ENCODE results near the gene OR5D18. TPM values are rescaled to one million over a fixed set of nuclear protein-coding genes. Genes with fewer than 3 reads are reported as not detected.

OR5D18 gene
- total RNA-seq, result not detected

DNA sequence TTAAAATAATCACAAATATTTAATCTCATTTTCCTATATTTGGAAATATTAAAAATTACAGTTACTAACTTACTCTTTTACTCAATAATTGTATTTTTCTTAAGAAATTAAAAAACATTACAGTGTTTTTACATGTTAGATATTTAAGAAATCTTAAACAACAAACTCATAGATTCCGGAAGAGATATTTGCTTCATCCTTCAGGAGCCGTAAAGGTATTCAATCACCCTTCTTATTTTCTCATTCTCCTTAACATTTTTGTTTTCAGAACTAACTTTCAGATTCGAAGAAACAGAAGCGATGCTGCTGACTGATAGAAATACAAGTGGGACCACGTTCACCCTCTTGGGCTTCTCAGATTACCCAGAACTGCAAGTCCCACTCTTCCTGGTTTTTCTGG lies at the start of gene OR5D18:
OR5D18 (plus strand) TSS at position 301 of the 400 bp plus-strand sequence; CDS start at position 301, 0 bp downstream.
- H3K4me3 ChIP-seq, result no peak within 1 kb of the TSS
- no peaks in the 10 kb centered on the region for H3K4me1 ChIP-seq
- intact Hi-C loops (cut with DNase I; ENCODE audit: low total_unique reads) (no loop called here), in situ Hi-C loops (cut with MboI; ENCODE audit: low sequenced_read_pairs in 4 of 4) (no loop called here)
- no peak for DNase-seq
- no peak for ATAC-seq
- no peaks in the 10 kb centered on the region for H3K27me3 ChIP-seq
- H3K9me3 ChIP-seq, result no peaks in the 10 kb centered on the region
- no peak within 1 kb of the TSS for H3K27ac ChIP-seq
- TF ChIP-seq, protein P1, sequence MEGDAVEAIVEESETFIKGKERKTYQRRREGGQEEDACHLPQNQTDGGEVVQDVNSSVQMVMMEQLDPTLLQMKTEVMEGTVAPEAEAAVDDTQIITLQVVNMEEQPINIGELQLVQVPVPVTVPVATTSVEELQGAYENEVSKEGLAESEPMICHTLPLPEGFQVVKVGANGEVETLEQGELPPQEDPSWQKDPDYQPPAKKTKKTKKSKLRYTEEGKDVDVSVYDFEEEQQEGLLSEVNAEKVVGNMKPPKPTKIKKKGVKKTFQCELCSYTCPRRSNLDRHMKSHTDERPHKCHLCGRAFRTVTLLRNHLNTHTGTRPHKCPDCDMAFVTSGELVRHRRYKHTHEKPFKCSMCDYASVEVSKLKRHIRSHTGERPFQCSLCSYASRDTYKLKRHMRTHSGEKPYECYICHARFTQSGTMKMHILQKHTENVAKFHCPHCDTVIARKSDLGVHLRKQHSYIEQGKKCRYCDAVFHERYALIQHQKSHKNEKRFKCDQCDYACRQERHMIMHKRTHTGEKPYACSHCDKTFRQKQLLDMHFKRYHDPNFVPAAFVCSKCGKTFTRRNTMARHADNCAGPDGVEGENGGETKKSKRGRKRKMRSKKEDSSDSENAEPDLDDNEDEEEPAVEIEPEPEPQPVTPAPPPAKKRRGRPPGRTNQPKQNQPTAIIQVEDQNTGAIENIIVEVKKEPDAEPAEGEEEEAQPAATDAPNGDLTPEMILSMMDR (IDR thresholded peaks at IDR 0.05 in 4 of 5, conservative IDR thresholded peaks at IDR 0.05 in 1 of 5), result no peak
- no peaks in the 10 kb centered on the region for H3K36me3 ChIP-seq

DNA sequence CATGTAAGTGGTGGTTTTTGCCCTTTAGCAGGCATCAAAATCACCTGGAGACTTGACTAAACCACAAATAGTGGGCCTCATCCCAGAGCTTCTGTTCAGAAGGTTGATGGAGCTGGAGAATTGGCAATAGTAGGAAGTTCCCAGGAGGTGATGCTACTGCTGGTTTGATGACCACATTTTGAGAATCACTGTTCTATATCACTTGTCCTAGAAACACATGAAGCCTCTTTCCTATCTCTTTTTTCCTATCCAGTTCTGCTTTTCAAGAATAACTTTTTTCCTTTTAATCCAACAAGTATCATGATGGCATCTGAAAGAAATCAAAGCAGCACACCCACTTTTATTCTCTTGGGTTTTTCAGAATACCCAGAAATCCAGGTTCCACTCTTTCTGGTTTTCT lies 46.3 kb upstream of the OR5D18 start, which contains the start of gene OR5D13:
OR5D13 (plus strand) TSS at position 301 of the 400 bp plus-strand sequence; CDS start at position 301, 0 bp downstream.
- TF ChIP-seq, protein P1 (IDR thresholded peaks at IDR 0.05 in 4 of 5, conservative IDR thresholded peaks at IDR 0.05 in 1 of 5), result no peak
- no peak for TF ChIP-seq POLR2A (IDR thresholded peaks at IDR 0.05)
- no peaks in the 10 kb centered on the region for H3K27me3 ChIP-seq
- DNase-seq, result no peak
- no peak within 1 kb of the TSS for H3K27ac ChIP-seq
- ATAC-seq, result no peak
- no peaks in the 10 kb centered on the region for H3K4me1 ChIP-seq
- intact Hi-C loops (cut with DNase I; ENCODE audit: low total_unique reads), result no loop called here
- H3K4me3 ChIP-seq, result no peak within 1 kb of the TSS
- H3K9me3 ChIP-seq, result no peaks in the 10 kb centered on the region
- no peaks in the 10 kb centered on the region for H3K36me3 ChIP-seq
- in situ Hi-C loops (cut with MboI; ENCODE audit: low sequenced_read_pairs in 4 of 4), result no loop called here

DNA sequence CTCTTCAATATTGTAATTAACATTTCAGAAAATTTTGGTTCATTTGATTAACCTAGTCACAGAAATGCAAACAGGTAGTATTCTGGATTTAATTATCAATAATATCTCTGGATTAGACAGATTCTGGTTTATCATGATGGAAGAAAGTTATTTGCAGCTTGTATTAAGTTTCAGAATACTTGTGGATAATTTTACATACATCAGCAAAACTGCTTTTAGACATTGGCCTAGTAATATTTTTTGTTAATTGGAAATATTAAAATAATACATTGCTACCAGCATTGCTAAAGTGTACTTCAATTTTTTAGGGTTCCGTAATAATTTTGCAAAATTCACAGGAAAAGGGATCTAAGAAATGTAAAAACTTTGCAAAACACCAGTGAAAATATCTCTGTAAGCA lies 27.8 kb upstream of the OR5D18 start:
- H3K9me3 ChIP-seq, result no peaks in the 10 kb centered on the region
- H3K4me1 ChIP-seq, result no peaks in the 10 kb centered on the region
- no peaks in the 10 kb centered on the region for H3K36me3 ChIP-seq
- H3K4me3 ChIP-seq, result no peak overlapping the region
- in situ Hi-C loops (cut with MboI; ENCODE audit: low sequenced_read_pairs in 4 of 4), result no loop called here
- DNase-seq, result no peak
- TF ChIP-seq, protein P1 (IDR thresholded peaks at IDR 0.05 in 4 of 5, conservative IDR thresholded peaks at IDR 0.05 in 1 of 5), result no peak
- TF ChIP-seq POLR2A (IDR thresholded peaks at IDR 0.05), result no peak
- no peaks in the 10 kb centered on the region for H3K27me3 ChIP-seq
- H3K27ac ChIP-seq, result no peak overlapping the region
- intact Hi-C loops (cut with DNase I; ENCODE audit: low total_unique reads), result no loop called here
- ATAC-seq, result no peak

DNA sequence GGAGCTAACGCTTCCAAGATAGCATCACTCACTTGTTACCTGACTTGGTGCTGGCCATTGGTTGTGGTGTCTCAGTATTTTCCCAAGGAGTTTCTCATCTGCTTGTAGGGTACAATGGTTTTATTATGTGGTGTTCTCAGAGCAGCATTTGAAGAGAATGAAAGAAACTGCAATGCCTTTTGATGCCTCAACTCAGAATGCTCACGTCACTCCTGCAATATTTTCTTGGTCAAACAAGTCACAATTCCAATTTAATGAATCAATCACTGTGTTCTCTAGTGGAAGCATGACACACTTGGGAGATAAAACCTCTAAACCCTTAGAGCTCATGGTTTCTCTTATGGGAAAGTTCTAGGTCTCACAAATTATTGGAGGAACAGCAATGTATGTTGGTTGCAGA lies 26.1 kb upstream of the OR5D18 start:
- Histone ChIP-seq H3K4me3 (no peak overlapping the region), H3K27ac (no peak overlapping the region), H3K4me1 (no peaks in the 10 kb centered on the region), H3K36me3 (no peaks in the 10 kb centered on the region), H3K27me3 (no peaks in the 10 kb centered on the region), H3K9me3 (no peaks in the 10 kb centered on the region)
- in situ Hi-C loops (cut with MboI; ENCODE audit: low sequenced_read_pairs in 4 of 4) (no loop called here), intact Hi-C loops (cut with DNase I; ENCODE audit: low total_unique reads) (no loop called here)
- TF ChIP-seq, protein P1 (IDR thresholded peaks at IDR 0.05 in 4 of 5, conservative IDR thresholded peaks at IDR 0.05 in 1 of 5), result no peak
- no peak for TF ChIP-seq POLR2A (IDR thresholded peaks at IDR 0.05)
- DNase-seq, result no peak
- ATAC-seq, result no peak

DNA sequence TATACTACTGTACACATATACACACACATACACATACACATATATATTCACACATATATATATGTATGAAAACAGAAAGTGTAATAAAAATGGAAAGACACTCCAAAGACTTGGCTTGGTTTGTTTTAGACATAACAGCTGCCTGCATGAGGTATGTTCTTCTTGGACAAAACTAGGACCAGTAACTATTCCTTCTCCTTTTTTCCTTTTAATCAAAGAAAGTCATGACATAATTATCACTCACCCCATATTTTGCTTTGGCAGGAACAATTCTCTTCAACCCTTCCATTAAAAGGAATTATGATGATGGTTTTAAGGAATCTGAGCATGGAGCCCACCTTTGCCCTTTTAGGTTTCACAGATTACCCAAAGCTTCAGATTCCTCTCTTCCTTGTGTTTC lies 24.2 kb upstream of the OR5D18 start, which contains the start of gene OR5D14:
OR5D14 (plus strand) TSS at position 301 of the 400 bp plus-strand sequence; CDS start at position 301, 0 bp downstream.
- intact Hi-C loops (cut with DNase I; ENCODE audit: low total_unique reads), result no loop called here
- DNase-seq, result no peak
- Histone ChIP-seq H3K36me3 (no peaks in the 10 kb centered on the region), H3K4me3 (no peak within 1 kb of the TSS), H3K9me3 (no peaks in the 10 kb centered on the region), H3K27ac (no peak within 1 kb of the TSS), H3K4me1 (no peaks in the 10 kb centered on the region), H3K27me3 (no peaks in the 10 kb centered on the region)
- no peak for ATAC-seq
- TF ChIP-seq POLR2A (IDR thresholded peaks at IDR 0.05), result no peak
- TF ChIP-seq, protein P1 (IDR thresholded peaks at IDR 0.05 in 4 of 5, conservative IDR thresholded peaks at IDR 0.05 in 1 of 5), result no peak
- in situ Hi-C loops (cut with MboI; ENCODE audit: low sequenced_read_pairs in 4 of 4), result no loop called here
